Mucosa of descending colon (tissue), 3 donors: ENCODE measurements around the gene UBE2L6. TPM values are rescaled to one million over a fixed set of nuclear protein-coding genes. Genes with fewer than 3 reads are reported as not detected.

Experiments used
- ATAC-seq: fragments of 200-7000 bp; cut with Tn5 transposase; one replicate; pipeline ENCODE4 v1.9.1; 2020; ENCODE audit warnings: mild to moderate bottlenecking, moderate library complexity
- DNase-seq, 3 donors: peaks; one replicate each; pipeline ENCODE4 v3.0.0-alpha.2; 2020
- H3K36me3 ChIP-seq: fragments of 200-600 bp; one replicate; pipeline ENCODE4 v1.8.0; 2021; ENCODE audit warnings: low read depth, mild to moderate bottlenecking
- H3K4me1 ChIP-seq: fragments of 200-600 bp; one replicate; pipeline ENCODE4 v1.8.0; 2021; ENCODE audit warnings: low read depth, mild to moderate bottlenecking
- H3K4me3 ChIP-seq: fragments of 200-600 bp; one replicate; pipeline ENCODE4 v1.8.0; 2021; ENCODE audit warnings: mild to moderate bottlenecking
- H3K9me3 ChIP-seq: fragments of 200-600 bp; one replicate; pipeline ENCODE4 v1.8.0; 2021; ENCODE audit warnings: mild to moderate bottlenecking
- CTCF ChIP-seq: fragments of 200-600 bp; IDR thresholded peaks from one replicate; pipeline ENCODE4 v1.8.0; 2022; ENCODE audit warnings: antibody characterized with exemption, mild to moderate bottlenecking
- intact Hi-C, 2 donors: fragments of 100-400 bp; cut with DNase I in 1 of 2; cut with micrococcal nuclease in 1 of 2; formaldehyde crosslinking; loops; one replicate each; pipeline versions ENCODE4 v1.11.0 to v1.11.1; 2022; cut with DNase I, micrococcal nuclease
- total RNA-seq, 3 donors: library from RNA; stranded (reverse); fragmentation: NEBNext Ultra II Directional in 2 of 3; extraction: Animal tissue kit (Norgen Biotek cat#: 25700) in 2 of 3; gene quantifications; one replicate each; pipeline versions ENCODE4 v1.2.1 to v1.2.4, GENCODE V29; 2021 to 2023
- donor health status: DM: no; HTN: no; CAD: no; lungs with moderate emphysema.
- donor health status: DM: no; HTN: no; CAD: no.
- donor health status: DM: no; HTN: yes; CAD: no.

The UBE2L6 gene
- total RNA-seq, 3 donors from 2014 or later: 26.1 to 57.3 (median 53.9) TPM

GRCh38 chr11:57597916-57598830 lies 30.7 kb upstream of the UBE2L6 start:
- DNase-seq: peak; percentile 45 to 71 (median 59)
- ATAC-seq: peak; percentile 82
- Histone ChIP-seq H3K9me3 (no peaks in the 10 kb centered on the region), H3K4me3 (no peak overlapping the region), H3K4me1 (peaks cover 2% of the 10 kb centered on the region), H3K36me3 (no peaks in the 10 kb centered on the region)
- TF ChIP-seq CTCF: no peak
- intact Hi-C loops: no loop called here

GRCh38 chr11:57597461-57597915 lies 30.0 kb upstream of the UBE2L6 start, which contains the start of gene SERPING1:
Gene SERPING1, plus strand, starts transcription at chr11:57597685. Its CDS starts 586 bp downstream, at chr11:57598271.
- H3K4me1 ChIP-seq: peaks cover 2% of the 10 kb centered on the region
- no peak within 1 kb of the TSS for H3K4me3 ChIP-seq
- no peaks in the 10 kb centered on the region for H3K36me3 ChIP-seq
- DNase-seq (peak; percentile 36 to 63 (median 43)), ATAC-seq (peak; percentile 53)
- intact Hi-C loops: no loop called here
- TF ChIP-seq CTCF: no peak
- no peaks in the 10 kb centered on the region for H3K9me3 ChIP-seq

GRCh38 chr11:57596266-57596885 lies 28.9 kb upstream of the UBE2L6 start:
- peaks cover 2% of the 10 kb centered on the region for H3K4me1 ChIP-seq
- no peak for TF ChIP-seq CTCF
- intact Hi-C loops: no loop called here

GRCh38 chr11:57588046-57588710 lies 20.7 kb upstream of the UBE2L6 start:
- no peak for TF ChIP-seq CTCF
- intact Hi-C loops: no loop called here
- ATAC-seq: no peak
- Histone ChIP-seq H3K4me1 (no peaks in the 10 kb centered on the region), H3K36me3 (no peaks in the 10 kb centered on the region), H3K4me3 (no peak overlapping the region), H3K9me3 (no peaks in the 10 kb centered on the region)
- DNase-seq: no peak

More at GRCh38 chr11:57596266-57596885, 28.9 kb upstream of the UBE2L6 start:
- ATAC-seq (no peak), DNase-seq (no peak)
- H3K9me3 ChIP-seq: no peaks in the 10 kb centered on the region
- H3K4me3 ChIP-seq: no peak overlapping the region
- no peaks in the 10 kb centered on the region for H3K36me3 ChIP-seq

- no peak for ATAC-seq
- Histone ChIP-seq H3K4me3 (no peak overlapping the region), H3K36me3 (no peaks in the 10 kb centered on the region), H3K9me3 (no peaks in the 10 kb centered on the region), H3K4me1 (no peaks in the 10 kb centered on the region)
- no peak for DNase-seq
- intact Hi-C loops: no loop called here
- no peak for TF ChIP-seq CTCF
Measured at GRCh38 chr11:57586711-57587245, 19.3 kb upstream of the UBE2L6 start.
